SK-N-MC (cell line): ENCODE results near the gene KCNMA1.

ENCODE experiments used
- EZH2 ChIP-seq: fragments of 200-600 bp; sonication (generic); IDR thresholded peaks from one replicate; pipeline ENCODE4 v1.6.1; 2017; ENCODE audit warnings: antibody characterized with exemption
- FOXP2 ChIP-seq: optimal IDR thresholded peaks from 2 replicates; pipeline ENCODE3; 2011; ENCODE audit warnings: mild to moderate bottlenecking, moderate library complexity; ENCODE audit not compliant: insufficient read depth; ENCODE audit errors: extremely low read length, control extremely low read depth
- POLR2AphosphoS5 ChIP-seq: IDR thresholded peaks from 2 replicates; pipeline ENCODE4 v1.6.1; 2012; ENCODE audit warnings: mild to moderate bottlenecking, low read depth, low read length, borderline replicate concordance

GRCh38 chr10:77604941-77605351 lies 32.7 kb downstream of the KCNMA1 start:
- TF ChIP-seq FOXP2 (no peak), POLR2AphosphoS5 (no peak), EZH2 (no peak)
